Adrenal gland (tissue), 5 donors: Measurements from ENCODE around the gene KIF26B.

Experiments used
- CTCF ChIP-seq, 6 experiments: fragments of 450-650 bp in 4 of 6; fragments of 200-600 bp in 2 of 6; sonication (generic) in 1 of 6; IDR thresholded peaks; 1 replicate in 5 of 6; 2 replicates in 1 of 6; pipeline versions ENCODE4 v1.5.1 to v1.8.0; 2016 to 2021; ENCODE audit warnings: antibody characterized with exemption in 6 of 6, mild to moderate bottlenecking in 2 of 6, moderate library complexity in 1 of 6
- POLR2A ChIP-seq, 2 donors: fragments of 450-650 bp; IDR thresholded peaks; one replicate each; pipeline ENCODE4 v1.6.1; 2017; ENCODE audit warnings: antibody characterized with exemption in 2 of 2, mild to moderate bottlenecking in 2 of 2, moderate library complexity in 1 of 2
- donor health status: DM: no; HTN: no; CAD: no.

- TF ChIP-seq CTCF (IDR thresholded peaks at IDR 0.05) (no peak), POLR2A (IDR thresholded peaks at IDR 0.05) (no peak)
These were observed 396.8 kb downstream of the KIF26B start for GRCh38 chr1:245551536-245551935.
